ENCODE measurements around the gene FBXL7.

The FBXL7 gene

DNA sequence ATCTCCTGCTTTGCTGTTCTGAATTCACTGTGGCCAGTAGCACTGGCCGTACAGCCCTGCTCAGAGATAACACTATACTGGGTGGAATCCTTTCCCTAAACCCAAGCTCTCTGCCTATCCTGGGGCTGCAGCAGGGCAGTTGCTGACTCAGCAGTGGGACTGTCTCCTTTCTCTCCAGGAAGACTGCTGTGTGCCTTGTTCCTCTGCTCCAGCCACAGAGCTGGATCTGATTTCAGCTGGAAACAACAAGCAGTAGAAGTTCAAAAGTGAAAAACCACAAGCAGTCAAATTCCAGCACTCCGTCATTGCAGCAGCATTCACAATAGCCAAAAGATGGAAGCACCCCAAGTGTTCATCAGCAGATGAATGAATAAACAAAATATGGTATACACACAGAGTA lies 105.0 kb downstream of the FBXL7 start:
- H3K4me3 ChIP-seq (replicated peaks; ENCODE audit: low read depth, low read length): no peak overlapping the region
- no peaks in the 10 kb centered on the region for H3K27me3 ChIP-seq (replicated peaks; ENCODE audit: control insufficient read depth, insufficient read depth, low read length)
- no peaks in the 10 kb centered on the region for H3K36me3 ChIP-seq (ENCODE audit: control insufficient read depth, insufficient read depth, low read length)
- TF ChIP-seq, protein P1, sequence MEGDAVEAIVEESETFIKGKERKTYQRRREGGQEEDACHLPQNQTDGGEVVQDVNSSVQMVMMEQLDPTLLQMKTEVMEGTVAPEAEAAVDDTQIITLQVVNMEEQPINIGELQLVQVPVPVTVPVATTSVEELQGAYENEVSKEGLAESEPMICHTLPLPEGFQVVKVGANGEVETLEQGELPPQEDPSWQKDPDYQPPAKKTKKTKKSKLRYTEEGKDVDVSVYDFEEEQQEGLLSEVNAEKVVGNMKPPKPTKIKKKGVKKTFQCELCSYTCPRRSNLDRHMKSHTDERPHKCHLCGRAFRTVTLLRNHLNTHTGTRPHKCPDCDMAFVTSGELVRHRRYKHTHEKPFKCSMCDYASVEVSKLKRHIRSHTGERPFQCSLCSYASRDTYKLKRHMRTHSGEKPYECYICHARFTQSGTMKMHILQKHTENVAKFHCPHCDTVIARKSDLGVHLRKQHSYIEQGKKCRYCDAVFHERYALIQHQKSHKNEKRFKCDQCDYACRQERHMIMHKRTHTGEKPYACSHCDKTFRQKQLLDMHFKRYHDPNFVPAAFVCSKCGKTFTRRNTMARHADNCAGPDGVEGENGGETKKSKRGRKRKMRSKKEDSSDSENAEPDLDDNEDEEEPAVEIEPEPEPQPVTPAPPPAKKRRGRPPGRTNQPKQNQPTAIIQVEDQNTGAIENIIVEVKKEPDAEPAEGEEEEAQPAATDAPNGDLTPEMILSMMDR (IDR thresholded peaks at IDR 0.05; ENCODE audit: insufficient read depth, low read length, poor library complexity, severe bottlenecking): no peak
- no peak for DNase-seq (ENCODE audit: extremely low read depth, insufficient read length)

DNA sequence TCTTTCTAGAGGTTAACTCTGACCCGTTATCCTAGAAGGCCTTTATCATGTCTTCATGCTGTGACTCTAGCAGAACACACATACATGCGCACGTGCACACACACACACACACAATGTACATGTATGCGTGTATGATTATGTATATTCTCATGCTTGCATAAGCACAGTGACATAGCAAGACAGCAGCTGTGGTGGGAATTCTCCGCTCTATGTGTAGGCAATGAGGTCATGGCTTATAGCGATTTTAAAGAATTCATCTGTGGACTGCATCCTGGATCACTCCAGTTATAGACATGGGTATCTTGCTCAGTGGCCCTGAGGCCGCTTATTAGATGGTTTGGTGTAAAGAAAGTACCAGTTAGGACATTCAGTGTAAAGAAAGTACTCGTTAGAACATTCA lies 106.2 kb downstream of the FBXL7 start:
- TF ChIP-seq, protein P1 (IDR thresholded peaks at IDR 0.05; ENCODE audit: insufficient read depth, low read length, poor library complexity, severe bottlenecking): no peak
- Histone ChIP-seq H3K36me3 (ENCODE audit: control insufficient read depth, insufficient read depth, low read length) (no peaks in the 10 kb centered on the region), H3K4me3 (replicated peaks; ENCODE audit: low read depth, low read length) (no peak overlapping the region), H3K27me3 (replicated peaks; ENCODE audit: control insufficient read depth, insufficient read depth, low read length) (no peaks in the 10 kb centered on the region)
- DNase-seq (ENCODE audit: extremely low read depth, insufficient read length): no peak

DNA sequence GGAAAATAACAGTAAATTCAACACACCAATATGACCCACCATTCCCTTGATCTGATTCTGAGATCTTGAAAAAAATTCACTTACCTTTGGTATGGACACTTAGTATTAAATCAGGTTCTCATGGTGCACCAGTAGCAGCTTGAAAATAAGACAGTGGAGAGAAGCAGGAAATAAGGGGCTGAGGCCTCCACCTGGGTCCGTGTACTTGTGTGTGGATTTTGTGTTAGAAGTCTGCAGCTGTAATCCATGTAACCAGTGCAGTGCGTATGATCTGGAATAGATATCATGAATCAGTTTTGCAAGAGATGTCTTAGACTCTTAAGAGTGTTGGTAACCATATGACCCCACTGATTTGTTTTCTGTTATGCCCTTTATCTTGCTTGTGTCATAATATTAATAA lies 107.1 kb downstream of the FBXL7 start:
- no peak for DNase-seq (ENCODE audit: extremely low read depth, insufficient read length)
- TF ChIP-seq, protein P1 (IDR thresholded peaks at IDR 0.05; ENCODE audit: insufficient read depth, low read length, poor library complexity, severe bottlenecking): no peak
- no peak overlapping the region for H3K4me3 ChIP-seq (replicated peaks; ENCODE audit: low read depth, low read length)
- H3K27me3 ChIP-seq (replicated peaks; ENCODE audit: control insufficient read depth, insufficient read depth, low read length): no peaks in the 10 kb centered on the region
- H3K36me3 ChIP-seq (ENCODE audit: control insufficient read depth, insufficient read depth, low read length): no peaks in the 10 kb centered on the region

DNA sequence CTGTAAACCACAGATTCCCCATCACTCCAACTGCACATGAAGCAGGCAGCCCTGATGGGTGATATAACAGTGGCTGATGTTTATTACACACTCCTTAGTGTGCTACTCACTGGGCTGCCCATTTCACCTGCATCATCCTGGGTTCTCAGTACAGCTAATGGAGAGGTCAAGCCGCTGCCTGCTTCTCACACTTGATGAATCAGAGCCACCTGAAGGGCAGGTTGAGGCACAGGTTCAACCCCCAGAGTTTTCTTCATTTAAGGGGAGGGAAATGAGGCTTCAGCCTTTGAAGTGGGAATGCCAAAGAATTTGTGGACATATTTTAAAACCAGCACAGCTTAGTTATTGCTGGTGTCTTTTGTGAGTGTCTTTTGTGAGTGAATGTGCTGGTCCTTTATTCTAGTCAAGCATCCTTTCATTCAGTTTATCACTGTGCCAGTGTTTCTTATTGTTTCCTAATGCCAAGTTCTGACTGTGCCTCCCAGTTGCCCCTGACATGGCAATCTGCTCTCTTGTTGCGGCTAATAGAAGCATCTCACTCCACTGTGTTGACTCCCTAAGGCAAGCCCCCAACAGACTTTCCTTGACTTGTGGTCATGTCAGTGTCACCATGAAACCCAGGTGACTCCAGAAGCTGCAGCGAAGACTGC lies 109.2 kb downstream of the FBXL7 start:
- Histone ChIP-seq H3K27me3 (replicated peaks; ENCODE audit: control insufficient read depth, insufficient read depth, low read length) (no peaks in the 10 kb centered on the region), H3K4me3 (replicated peaks; ENCODE audit: low read depth, low read length) (no peak overlapping the region), H3K36me3 (ENCODE audit: control insufficient read depth, insufficient read depth, low read length) (no peaks in the 10 kb centered on the region)
- TF ChIP-seq, protein P1 (IDR thresholded peaks at IDR 0.05; ENCODE audit: insufficient read depth, low read length, poor library complexity, severe bottlenecking): no peak
- no peak for DNase-seq (ENCODE audit: extremely low read depth, insufficient read length)

DNA sequence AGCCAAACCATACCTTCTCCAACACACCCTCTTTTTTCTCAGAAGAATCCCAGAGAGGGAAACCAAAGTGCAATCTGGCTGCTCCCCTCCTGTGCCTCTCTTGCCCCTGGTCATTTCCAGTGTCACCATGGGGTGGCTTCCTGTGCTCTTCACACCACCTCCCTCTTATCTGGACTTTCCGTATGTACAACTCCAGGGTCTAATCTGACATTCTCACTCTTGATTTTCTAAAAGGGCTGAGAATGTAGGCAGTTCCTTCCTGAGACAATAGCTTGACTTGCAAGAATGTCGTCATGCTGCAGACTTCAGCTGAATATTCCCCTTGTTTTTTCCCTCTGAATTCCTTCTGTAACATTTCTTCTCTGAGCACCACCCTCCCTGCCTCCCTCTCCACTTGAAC lies 110.2 kb downstream of the FBXL7 start:
- TF ChIP-seq, protein P1 (IDR thresholded peaks at IDR 0.05; ENCODE audit: insufficient read depth, low read length, poor library complexity, severe bottlenecking): no peak
- no peak overlapping the region for H3K4me3 ChIP-seq (replicated peaks; ENCODE audit: low read depth, low read length)
- DNase-seq (ENCODE audit: extremely low read depth, insufficient read length): no peak
- H3K27me3 ChIP-seq (replicated peaks; ENCODE audit: control insufficient read depth, insufficient read depth, low read length): no peaks in the 10 kb centered on the region
- H3K36me3 ChIP-seq (ENCODE audit: control insufficient read depth, insufficient read depth, low read length): no peaks in the 10 kb centered on the region

DNA sequence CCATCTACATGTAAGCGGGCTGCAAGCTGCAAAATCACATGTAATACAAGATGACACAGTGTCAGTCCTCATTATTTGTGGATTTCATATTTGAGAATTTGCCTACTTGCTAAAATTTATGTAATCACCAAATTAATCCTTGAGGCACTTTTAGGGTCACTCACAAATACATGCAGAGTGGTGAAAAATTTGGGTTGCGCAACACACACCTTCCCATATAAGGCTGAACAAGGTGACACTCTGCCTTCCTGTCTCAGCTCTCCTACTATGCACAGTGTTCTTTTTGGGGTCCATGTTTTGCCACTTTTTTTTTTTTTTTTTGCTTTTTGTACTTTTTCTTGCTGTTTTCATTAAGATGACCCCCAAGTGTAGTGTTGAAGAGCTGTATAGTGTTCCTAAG lies 111.0 kb downstream of the FBXL7 start:
- no peaks in the 10 kb centered on the region for H3K36me3 ChIP-seq (ENCODE audit: control insufficient read depth, insufficient read depth, low read length)
- no peak overlapping the region for H3K4me3 ChIP-seq (replicated peaks; ENCODE audit: low read depth, low read length)
- no peak for DNase-seq (ENCODE audit: extremely low read depth, insufficient read length)
- H3K27me3 ChIP-seq (replicated peaks; ENCODE audit: control insufficient read depth, insufficient read depth, low read length): no peaks in the 10 kb centered on the region
- TF ChIP-seq, protein P1 (IDR thresholded peaks at IDR 0.05; ENCODE audit: insufficient read depth, low read length, poor library complexity, severe bottlenecking): no peak
